Stimulated activated naive CD8-positive, alpha-beta T cell treated with anti-CD3 and anti-CD28 coated beads, Interleukin-15, Interleukin-2, amounts not matched to agents 100 ng/mL and 50 ng/mL, for 24 hours (primary cell): ENCODE data around the gene MEGF6.

Experiments used
- H3K27ac Mint-ChIP-seq: one replicate; pipeline ENCODE4 v1.8.0; 2021; ENCODE audit warnings: mild to moderate bottlenecking, mixed read lengths
- H3K27me3 Mint-ChIP-seq: one replicate; pipeline ENCODE4 v1.8.0; 2021; ENCODE audit warnings: mixed read lengths
- H3K36me3 Mint-ChIP-seq: one replicate; pipeline ENCODE4 v1.8.0; 2021; ENCODE audit warnings: low read depth, mixed read lengths
- H3K4me1 Mint-ChIP-seq: one replicate; pipeline ENCODE4 v1.8.0; 2021; ENCODE audit warnings: low read depth, mixed read lengths
- H3K4me3 Mint-ChIP-seq: one replicate; pipeline ENCODE4 v1.8.0; 2021; ENCODE audit warnings: mild to moderate bottlenecking, mixed read lengths
- H3K9me3 Mint-ChIP-seq: one replicate; pipeline ENCODE4 v1.8.0; 2021; ENCODE audit warnings: mixed read lengths

The MEGF6 gene

GRCh38 chr1:3509721-3510120 is 101.6 kb downstream of the MEGF6 start:
- Mint-ChIP-seq H3K27me3 (no peaks in the 10 kb centered on the region), H3K4me1 (no peaks in the 10 kb centered on the region), H3K27ac (no peak overlapping the region), H3K4me3 (no peak overlapping the region), H3K36me3 (no peaks in the 10 kb centered on the region), H3K9me3 (no peaks in the 10 kb centered on the region)

- no peaks in the 10 kb centered on the region for H3K36me3 Mint-ChIP-seq
- no peak overlapping the region for H3K27ac Mint-ChIP-seq
Measured at GRCh38 chr1:3508757-3509415, 102.4 kb downstream of the MEGF6 start.

DNA sequence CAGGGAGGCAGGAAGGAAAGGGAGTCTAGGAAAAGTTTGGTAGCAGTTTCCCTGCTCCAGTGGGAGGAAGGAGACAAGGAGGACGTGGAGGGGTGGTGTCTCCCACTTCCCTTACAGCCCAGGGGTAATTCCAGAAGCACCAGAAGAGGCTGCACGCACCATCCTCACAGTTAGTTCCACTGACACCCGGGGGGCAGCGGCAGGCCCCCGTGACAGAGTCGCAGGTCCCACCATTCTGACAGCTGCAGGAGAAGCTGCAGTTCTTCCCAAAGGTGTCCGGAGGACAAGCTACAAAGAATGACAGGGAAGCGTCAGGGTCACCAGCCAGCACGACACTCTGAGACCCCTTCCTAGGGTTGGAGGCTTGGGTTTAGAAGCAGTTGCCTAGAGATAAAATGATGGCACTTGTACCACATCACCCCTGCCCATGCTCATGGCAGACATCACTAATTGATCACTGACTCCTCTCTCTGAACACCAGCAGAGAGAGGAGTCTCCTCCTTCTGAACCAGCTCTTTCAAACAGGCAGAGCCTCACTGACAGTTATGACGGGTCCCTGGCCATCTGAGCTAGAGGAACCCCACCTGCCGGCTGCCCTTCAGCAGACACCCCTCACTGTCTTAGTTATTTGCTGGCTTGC is 103.6 kb downstream of the MEGF6 start:
- no peak overlapping the region for H3K27ac Mint-ChIP-seq
- no peaks in the 10 kb centered on the region for H3K27me3 Mint-ChIP-seq
- H3K4me1 Mint-ChIP-seq = no peaks in the 10 kb centered on the region
- H3K9me3 Mint-ChIP-seq = no peaks in the 10 kb centered on the region
- H3K4me3 Mint-ChIP-seq = no peak overlapping the region
- H3K36me3 Mint-ChIP-seq = no peaks in the 10 kb centered on the region

More at GRCh38 chr1:3508757-3509415, 102.4 kb downstream of the MEGF6 start:
- no peaks in the 10 kb centered on the region for H3K9me3 Mint-ChIP-seq
- no peaks in the 10 kb centered on the region for H3K4me1 Mint-ChIP-seq
- H3K4me3 Mint-ChIP-seq = no peak overlapping the region
- no peaks in the 10 kb centered on the region for H3K27me3 Mint-ChIP-seq

DNA sequence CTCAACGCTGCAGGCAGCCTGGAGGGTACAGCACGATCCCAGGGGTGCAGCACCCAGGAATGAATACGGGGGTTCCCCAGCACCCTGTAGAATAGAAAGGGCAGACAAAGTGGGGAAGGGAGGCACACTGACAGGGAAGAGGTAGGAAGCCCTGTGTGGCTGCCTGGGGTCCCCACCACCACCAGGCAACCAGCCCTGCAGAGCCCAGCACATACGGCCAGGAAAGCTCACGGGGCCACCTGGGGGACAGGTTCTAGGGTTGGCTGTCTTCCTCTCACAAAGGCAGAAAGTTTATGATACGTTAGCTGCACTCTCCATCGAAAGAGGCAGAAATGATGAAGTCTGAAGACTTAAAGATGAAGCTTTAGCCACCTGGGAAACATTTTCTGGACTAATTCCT is 104.4 kb downstream of the MEGF6 start:
- no peaks in the 10 kb centered on the region for H3K4me1 Mint-ChIP-seq
- no peak overlapping the region for H3K4me3 Mint-ChIP-seq
- H3K27me3 Mint-ChIP-seq = no peaks in the 10 kb centered on the region
- H3K36me3 Mint-ChIP-seq = no peaks in the 10 kb centered on the region
- H3K9me3 Mint-ChIP-seq = no peaks in the 10 kb centered on the region
- no peak overlapping the region for H3K27ac Mint-ChIP-seq

- no peaks in the 10 kb centered on the region for H3K9me3 Mint-ChIP-seq
- no peak overlapping the region for H3K4me3 Mint-ChIP-seq
- no peaks in the 10 kb centered on the region for H3K4me1 Mint-ChIP-seq
- no peaks in the 10 kb centered on the region for H3K36me3 Mint-ChIP-seq
- no peaks in the 10 kb centered on the region for H3K27me3 Mint-ChIP-seq
- no peak overlapping the region for H3K27ac Mint-ChIP-seq
Measured at GRCh38 chr1:3506041-3506440, 105.3 kb downstream of the MEGF6 start.

DNA sequence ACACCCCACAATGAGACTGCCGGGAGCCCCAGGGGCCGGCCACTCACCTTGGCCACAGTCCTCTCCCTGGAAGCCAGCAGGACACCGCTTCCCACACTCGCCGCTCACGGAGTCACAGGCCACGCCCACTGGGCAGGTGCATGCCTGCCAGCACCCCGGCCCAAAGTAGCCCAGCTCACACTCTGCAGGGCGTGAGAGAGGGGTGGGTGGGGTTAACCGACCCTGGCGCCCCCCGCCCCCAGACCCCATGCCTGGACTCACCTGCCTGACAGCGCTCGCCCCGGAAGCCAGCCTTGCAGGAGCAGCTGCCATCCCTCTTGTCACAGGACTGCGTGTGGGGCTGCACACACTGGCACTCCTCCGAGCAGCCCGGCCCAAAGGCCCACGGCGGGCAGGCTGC is 106.1 kb downstream of the MEGF6 start:
- H3K27ac Mint-ChIP-seq = no peak overlapping the region
- H3K27me3 Mint-ChIP-seq = no peaks in the 10 kb centered on the region
- H3K4me1 Mint-ChIP-seq = no peaks in the 10 kb centered on the region
- H3K36me3 Mint-ChIP-seq = no peaks in the 10 kb centered on the region
- no peaks in the 10 kb centered on the region for H3K9me3 Mint-ChIP-seq
- no peak overlapping the region for H3K4me3 Mint-ChIP-seq

GRCh38 chr1:3504822-3505153 is 106.5 kb downstream of the MEGF6 start:
- no peaks in the 10 kb centered on the region for H3K36me3 Mint-ChIP-seq
- no peaks in the 10 kb centered on the region for H3K4me1 Mint-ChIP-seq
- no peaks in the 10 kb centered on the region for H3K27me3 Mint-ChIP-seq
- no peak overlapping the region for H3K27ac Mint-ChIP-seq
- H3K9me3 Mint-ChIP-seq = no peaks in the 10 kb centered on the region
- no peak overlapping the region for H3K4me3 Mint-ChIP-seq

DNA sequence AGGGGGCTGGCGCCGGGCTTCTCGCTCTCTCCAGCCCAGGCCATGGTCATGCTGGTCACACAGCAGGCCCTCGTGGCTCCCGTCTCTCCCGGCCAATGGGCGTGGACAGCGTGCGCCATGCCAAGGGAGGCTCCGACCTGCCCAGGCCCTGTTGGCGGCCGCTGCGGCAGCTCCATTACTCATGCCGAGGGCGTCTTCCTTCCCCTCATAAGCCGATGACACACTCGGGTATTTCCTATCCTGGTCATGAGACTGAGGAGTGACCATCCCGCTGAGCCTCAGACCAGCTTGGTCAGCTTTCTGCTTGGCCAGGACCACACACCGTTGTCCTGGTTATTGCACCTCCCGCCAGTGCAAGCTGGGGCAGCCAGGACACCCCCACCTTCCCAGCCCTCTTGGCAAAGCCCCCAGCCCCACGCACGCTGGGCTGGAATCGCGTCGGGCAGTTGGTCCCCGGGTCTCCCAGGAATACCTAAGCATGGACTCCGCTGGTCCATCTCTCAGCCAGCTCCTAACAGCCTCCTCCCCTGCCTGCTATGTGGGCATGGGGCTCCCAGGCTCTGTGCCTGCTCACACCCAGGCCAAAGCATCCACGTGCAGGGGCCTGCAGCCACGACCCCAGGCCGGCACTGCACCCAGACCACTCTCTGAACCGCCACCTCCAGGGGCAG is 107.0 kb downstream of the MEGF6 start:
- no peak overlapping the region for H3K4me3 Mint-ChIP-seq
- no peak overlapping the region for H3K27ac Mint-ChIP-seq

DNA sequence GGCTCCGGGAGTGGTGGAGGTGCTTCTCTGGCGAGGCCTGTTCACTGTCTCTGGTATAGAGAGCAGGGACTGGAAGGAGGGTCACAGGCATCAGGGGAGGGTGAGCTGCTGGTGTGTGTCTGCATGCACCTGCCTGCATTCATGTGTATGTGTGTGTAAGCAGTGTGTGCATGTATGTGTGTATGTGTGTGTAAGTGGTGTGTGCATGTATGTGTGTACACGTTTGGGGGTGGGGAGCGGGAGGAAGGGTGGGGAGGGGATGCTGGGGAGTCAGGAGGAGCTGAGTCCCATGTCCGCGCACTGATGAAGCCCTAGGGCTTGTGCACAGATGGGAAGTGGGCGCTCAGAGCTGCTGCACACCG is 107.8 kb downstream of the MEGF6 start:
- Mint-ChIP-seq H3K4me3 (no peak overlapping the region), H3K4me1 (no peaks in the 10 kb centered on the region), H3K36me3 (no peaks in the 10 kb centered on the region), H3K9me3 (no peaks in the 10 kb centered on the region), H3K27me3 (no peaks in the 10 kb centered on the region), H3K27ac (no peak overlapping the region)

More for the DNA sequence above, 107.0 kb downstream of the MEGF6 start:
- no peaks in the 10 kb centered on the region for H3K4me1 Mint-ChIP-seq
- no peaks in the 10 kb centered on the region for H3K27me3 Mint-ChIP-seq
- no peaks in the 10 kb centered on the region for H3K36me3 Mint-ChIP-seq
- no peaks in the 10 kb centered on the region for H3K9me3 Mint-ChIP-seq

DNA sequence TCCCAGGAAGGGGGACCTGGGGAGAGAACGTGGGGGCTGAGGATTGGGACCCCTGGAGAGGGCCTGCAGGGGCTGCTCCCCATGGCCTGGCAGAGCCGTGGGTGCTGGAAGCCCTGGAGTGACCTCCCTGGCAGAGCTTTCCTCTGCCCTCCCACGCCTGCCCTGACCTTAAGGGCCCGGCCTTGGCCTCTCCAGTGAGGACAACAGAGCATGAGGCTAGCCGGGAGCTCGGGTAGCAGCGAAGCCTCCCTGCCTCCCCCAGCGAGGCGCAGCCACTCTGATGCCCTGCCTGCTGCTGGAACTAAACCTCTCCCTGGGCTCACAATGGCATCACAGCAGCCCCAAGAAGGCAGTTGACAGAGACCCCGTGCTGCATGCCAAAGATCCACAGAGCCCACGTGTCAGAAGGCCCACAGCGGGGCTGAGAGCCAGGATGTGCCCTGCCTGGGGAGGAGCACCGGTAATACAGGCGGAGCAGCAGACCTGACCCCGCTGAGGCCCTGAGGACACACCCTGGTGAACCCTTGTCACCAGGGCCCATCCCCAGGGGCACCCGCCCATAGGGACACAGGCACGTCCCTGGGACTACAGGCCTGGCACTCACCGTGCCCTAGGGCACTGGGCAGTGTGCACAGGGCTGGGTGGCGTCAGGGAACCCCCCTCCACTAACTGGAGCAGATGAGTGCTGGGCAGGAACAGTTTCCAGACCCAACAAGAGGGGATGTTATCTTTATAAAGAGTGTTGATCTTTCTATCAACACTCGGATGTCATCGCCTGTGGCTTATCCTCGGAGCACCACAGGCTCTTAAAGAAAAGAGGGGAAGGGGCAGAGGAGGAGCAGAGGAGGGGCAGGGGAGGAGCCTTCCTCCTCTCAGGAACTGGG is 108.4 kb downstream of the MEGF6 start:
- Mint-ChIP-seq H3K4me3 (no peak overlapping the region), H3K9me3 (no peaks in the 10 kb centered on the region), H3K36me3 (no peaks in the 10 kb centered on the region), H3K27ac (no peak overlapping the region), H3K27me3 (no peaks in the 10 kb centered on the region), H3K4me1 (no peaks in the 10 kb centered on the region)

DNA sequence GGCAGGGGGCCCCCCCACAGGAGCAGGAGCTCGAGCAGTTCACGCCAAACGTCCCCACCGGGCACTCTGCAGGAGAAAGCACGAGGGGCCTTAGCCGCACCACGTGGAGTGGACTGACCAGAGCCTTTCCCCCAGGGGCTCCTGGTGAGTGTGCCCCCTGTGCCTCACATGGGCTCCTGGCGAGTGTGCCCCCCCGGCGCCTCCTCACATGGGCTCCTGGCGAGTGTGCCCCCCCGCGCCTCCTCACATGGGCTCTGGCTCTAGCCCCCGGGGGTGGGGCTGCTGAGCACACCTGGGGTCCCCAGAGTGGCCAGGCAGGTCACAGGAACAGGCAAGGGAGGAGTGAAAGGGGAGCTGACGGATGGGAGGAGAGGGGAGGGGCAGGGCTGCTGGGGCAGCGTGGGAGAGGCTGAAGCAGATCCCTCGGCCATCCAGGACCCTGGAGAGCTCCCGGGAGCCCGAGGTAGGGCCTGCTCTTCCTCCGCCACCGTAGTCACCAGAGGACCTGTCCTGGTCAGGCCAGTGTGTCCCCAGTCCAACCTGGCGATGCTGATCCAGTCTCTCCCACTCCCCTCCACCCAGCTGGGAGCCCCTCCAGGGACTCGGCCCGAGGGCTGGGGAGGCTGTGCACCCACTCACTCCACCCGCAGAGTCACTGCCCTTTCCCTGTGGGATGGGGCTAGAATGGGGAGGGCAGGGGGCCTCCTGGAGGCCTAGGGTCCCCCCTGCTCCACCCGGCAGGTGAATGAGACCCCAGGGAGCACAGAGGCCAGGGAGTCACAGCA is 109.3 kb downstream of the MEGF6 start:
- no peaks in the 10 kb centered on the region for H3K36me3 Mint-ChIP-seq
- H3K27ac Mint-ChIP-seq = no peak overlapping the region
- H3K27me3 Mint-ChIP-seq = no peaks in the 10 kb centered on the region
- no peaks in the 10 kb centered on the region for H3K4me1 Mint-ChIP-seq
- no peak overlapping the region for H3K4me3 Mint-ChIP-seq
- H3K9me3 Mint-ChIP-seq = no peaks in the 10 kb centered on the region

- no peak overlapping the region for H3K4me3 Mint-ChIP-seq
- H3K27ac Mint-ChIP-seq = no peak overlapping the region
- no peaks in the 10 kb centered on the region for H3K9me3 Mint-ChIP-seq
- H3K36me3 Mint-ChIP-seq = no peaks in the 10 kb centered on the region
- no peaks in the 10 kb centered on the region for H3K27me3 Mint-ChIP-seq
- H3K4me1 Mint-ChIP-seq = no peaks in the 10 kb centered on the region
Measured at GRCh38 chr1:3501437-3501836, 109.9 kb downstream of the MEGF6 start.

- no peaks in the 10 kb centered on the region for H3K9me3 Mint-ChIP-seq
- no peaks in the 10 kb centered on the region for H3K36me3 Mint-ChIP-seq
- H3K27me3 Mint-ChIP-seq = no peaks in the 10 kb centered on the region
- H3K27ac Mint-ChIP-seq = no peak overlapping the region
- no peak overlapping the region for H3K4me3 Mint-ChIP-seq
- H3K4me1 Mint-ChIP-seq = no peaks in the 10 kb centered on the region
Measured at GRCh38 chr1:3500265-3500835, 111.0 kb downstream of the MEGF6 start.

DNA sequence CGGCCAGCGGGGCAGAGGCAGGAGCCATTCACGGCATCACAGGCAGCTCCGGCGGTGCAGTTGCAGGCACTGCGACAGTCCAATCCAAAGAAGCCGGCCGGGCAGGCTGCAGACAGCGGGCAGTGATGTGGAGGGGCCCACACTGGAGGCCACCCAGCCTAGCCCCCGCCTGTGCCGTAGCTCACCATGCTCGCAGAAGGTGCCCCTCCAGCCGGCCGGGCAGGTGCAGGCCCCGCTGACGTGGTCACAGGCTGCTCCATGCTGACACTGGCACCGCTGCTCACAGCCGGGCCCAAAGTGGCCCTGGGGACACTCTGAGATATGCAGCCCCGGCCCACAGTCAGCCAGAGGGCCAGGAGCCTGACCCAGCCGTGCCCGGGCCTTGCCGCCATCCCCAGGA is 111.7 kb downstream of the MEGF6 start:
- Mint-ChIP-seq H3K9me3 (no peaks in the 10 kb centered on the region), H3K4me1 (no peaks in the 10 kb centered on the region), H3K4me3 (no peak overlapping the region), H3K27me3 (no peaks in the 10 kb centered on the region), H3K27ac (no peak overlapping the region), H3K36me3 (no peaks in the 10 kb centered on the region)
